ENCODE results near the gene GLIPR1L2.
"Not testable (repeated sequence)": the region's sequence is repeated elsewhere in the genome, so short reads cannot be mapped to it uniquely, and the experiment has no call there.

GRCh38 chr12:75457866-75458265, 67.0 kb downstream of the GLIPR1L2 start:
- TF ChIP-seq, protein P1, sequence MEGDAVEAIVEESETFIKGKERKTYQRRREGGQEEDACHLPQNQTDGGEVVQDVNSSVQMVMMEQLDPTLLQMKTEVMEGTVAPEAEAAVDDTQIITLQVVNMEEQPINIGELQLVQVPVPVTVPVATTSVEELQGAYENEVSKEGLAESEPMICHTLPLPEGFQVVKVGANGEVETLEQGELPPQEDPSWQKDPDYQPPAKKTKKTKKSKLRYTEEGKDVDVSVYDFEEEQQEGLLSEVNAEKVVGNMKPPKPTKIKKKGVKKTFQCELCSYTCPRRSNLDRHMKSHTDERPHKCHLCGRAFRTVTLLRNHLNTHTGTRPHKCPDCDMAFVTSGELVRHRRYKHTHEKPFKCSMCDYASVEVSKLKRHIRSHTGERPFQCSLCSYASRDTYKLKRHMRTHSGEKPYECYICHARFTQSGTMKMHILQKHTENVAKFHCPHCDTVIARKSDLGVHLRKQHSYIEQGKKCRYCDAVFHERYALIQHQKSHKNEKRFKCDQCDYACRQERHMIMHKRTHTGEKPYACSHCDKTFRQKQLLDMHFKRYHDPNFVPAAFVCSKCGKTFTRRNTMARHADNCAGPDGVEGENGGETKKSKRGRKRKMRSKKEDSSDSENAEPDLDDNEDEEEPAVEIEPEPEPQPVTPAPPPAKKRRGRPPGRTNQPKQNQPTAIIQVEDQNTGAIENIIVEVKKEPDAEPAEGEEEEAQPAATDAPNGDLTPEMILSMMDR (conservative IDR thresholded peaks at IDR 0.05; ENCODE audit: low read depth, low read length): not testable (repeated sequence)
- not testable (repeated sequence) for TF ChIP-seq EZH2 (IDR thresholded peaks at IDR 0.05; ENCODE audit: low read length, unreplicated experiment); EZH2phosphoT487 (IDR thresholded peaks at IDR 0.05; ENCODE audit: borderline replicate concordance, low read length)

Measured in PC-3 (cell line).